HL-60 (cell line): Measurements from ENCODE around the gene CASP12.

Experiments used
- DNase-seq, 2 experiments: peaks; one replicate each; pipeline ENCODE4 v3.0.0-alpha.2; 2010 to 2020; ENCODE audit warnings: low read depth in 1 of 2, low spot score in 1 of 2
- H3K27ac ChIP-seq: fragments of 250-450 bp; sonication (Bioruptor Pico); replicated peaks from 2 replicates; pipeline ENCODE4 v1.5.1; 2020; ENCODE audit warnings: mild to moderate bottlenecking, moderate library complexity
- H3K27me3 ChIP-seq: fragments of 250-450 bp; sonication (Bioruptor Pico); 2 replicates; pipeline ENCODE4 v1.5.1; 2021; ENCODE audit warnings: mild to moderate bottlenecking, moderate library complexity; ENCODE audit not compliant: insufficient read depth, poor library complexity, severe bottlenecking
- H3K4me3 ChIP-seq: replicated peaks from 2 replicates; pipeline ENCODE4 v1.5.1; 2011; ENCODE audit warnings: mild to moderate bottlenecking, control low read depth, low read length; ENCODE audit not compliant: insufficient read depth
- CTCF ChIP-seq: IDR thresholded peaks from one replicate; pipeline ENCODE4 v1.5.1; 2011; ENCODE audit warnings: low read length, control low read depth, inconsistent platforms; ENCODE audit not compliant: insufficient read depth
- GABPA ChIP-seq: IDR thresholded peaks from 2 replicates; pipeline ENCODE4 v1.6.1; 2012; ENCODE audit warnings: low read depth
- POLR2AphosphoS5 ChIP-seq: IDR thresholded peaks from 2 replicates; pipeline ENCODE4 v1.6.1; 2012; ENCODE audit warnings: low read depth
- REST ChIP-seq: IDR thresholded peaks from 2 replicates; pipeline ENCODE4 v1.6.1; 2012; ENCODE audit warnings: low read depth; ENCODE audit not compliant: insufficient replicate concordance
- SPI1 ChIP-seq: IDR thresholded peaks from 2 replicates; pipeline ENCODE4 v1.6.1; 2012; ENCODE audit warnings: low read depth, mild to moderate bottlenecking, borderline replicate concordance

CASP12 gene

GRCh38 chr11:104855965-104856364 is 42.3 kb downstream of the CASP12 start:
- TF ChIP-seq SPI1, result no peak
- no peak for TF ChIP-seq CTCF
- TF ChIP-seq REST, result no peak
- TF ChIP-seq GABPA, result no peak
- TF ChIP-seq POLR2AphosphoS5, result no peak
- no peak overlapping the region for H3K4me3 ChIP-seq
- no peak overlapping the region for H3K27ac ChIP-seq
- no peak for DNase-seq
- no peaks in the 10 kb centered on the region for H3K27me3 ChIP-seq

- no peak for TF ChIP-seq SPI1
- no peak for TF ChIP-seq POLR2AphosphoS5
- TF ChIP-seq REST, result no peak
- no peak for TF ChIP-seq GABPA
- no peak for TF ChIP-seq CTCF
- no peaks in the 10 kb centered on the region for H3K27me3 ChIP-seq
- H3K27ac ChIP-seq, result no peak overlapping the region
- DNase-seq, result no peak
- H3K4me3 ChIP-seq, result no peak overlapping the region
Measured at GRCh38 chr11:104853276-104853675, 45.0 kb downstream of the CASP12 start.

GRCh38 chr11:104852811-104853210 is 45.4 kb downstream of the CASP12 start:
- Histone ChIP-seq H3K27ac (no peak overlapping the region), H3K27me3 (no peaks in the 10 kb centered on the region), H3K4me3 (no peak overlapping the region)
- no peak for DNase-seq
- no peak for TF ChIP-seq CTCF
- TF ChIP-seq POLR2AphosphoS5, result no peak
- TF ChIP-seq SPI1, result no peak
- no peak for TF ChIP-seq REST
- TF ChIP-seq GABPA, result no peak
